Neural cell (in vitro differentiated cells): Measurements from ENCODE around the gene TMEM171. TPM values are rescaled to one million over a fixed set of nuclear protein-coding genes. Genes with fewer than 3 reads are reported as not detected.

ENCODE experiments used
- H2AFZ ChIP-seq: fragments of 200-600, 300-800 bp; sonication (generic), shearing (Covaris generic); 2 replicates; pipeline ENCODE4 v1.6.0; 2014; ENCODE audit warnings: low read depth, mild to moderate bottlenecking, antibody characterized with exemption, low read length, moderate library complexity
- H3F3A ChIP-seq: fragments of 200-600 bp; shearing (Covaris generic); 2 replicates; pipeline ENCODE4 v1.6.1; 2016; ENCODE audit warnings: mild to moderate bottlenecking, moderate library complexity, mixed read lengths, antibody characterized with exemption, low read length; ENCODE audit not compliant: insufficient read depth, poor library complexity, severe bottlenecking
- H3K27ac ChIP-seq: fragments of 200-600, 300-800 bp; sonication (generic), shearing (Covaris generic); 2 replicates; pipeline ENCODE4 v1.5.1; 2014; ENCODE audit warnings: mild to moderate bottlenecking, low read length, moderate library complexity
- H3K27me3 ChIP-seq: fragments of 300-800, 200-600 bp; sonication (generic), shearing (Covaris generic); 2 replicates; pipeline ENCODE4 v1.6.0; 2014; ENCODE audit warnings: mild to moderate bottlenecking, low read depth, low read length, moderate library complexity; ENCODE audit not compliant: insufficient read depth
- H3K36me3 ChIP-seq: fragments of 300-800, 200-600 bp; sonication (generic), shearing (Covaris generic); 2 replicates; pipeline ENCODE4 v1.5.1; 2014; ENCODE audit warnings: mild to moderate bottlenecking, antibody characterized with exemption, low read length, moderate library complexity; ENCODE audit not compliant: insufficient read depth
- H3K4me2 ChIP-seq: fragments of 300-800, 200-600 bp; sonication (generic), shearing (Covaris generic); 2 replicates; pipeline ENCODE4 v1.6.0; 2014; ENCODE audit warnings: mild to moderate bottlenecking, low read length
- H3K4me3 ChIP-seq: fragments of 300-800, 200-600 bp; sonication (generic), shearing (Covaris generic); 2 replicates; pipeline ENCODE4 v1.5.1; 2014; ENCODE audit warnings: mild to moderate bottlenecking, low read length, moderate library complexity
- H3K79me2 ChIP-seq: fragments of 200-600 bp; shearing (Covaris generic); replicated peaks from 2 replicates; pipeline ENCODE4 v1.6.0; 2014; ENCODE audit warnings: mild to moderate bottlenecking, low read length, moderate library complexity; ENCODE audit not compliant: insufficient read depth
- H3K9ac ChIP-seq: fragments of 300-800, 200-600 bp; sonication (generic), shearing (Covaris generic); 2 replicates; pipeline ENCODE4 v1.6.1; 2016; ENCODE audit warnings: mild to moderate bottlenecking, low read length, mixed read lengths
- H3K9me2 ChIP-seq: fragments of 200-600 bp; shearing (Covaris generic); 2 replicates; pipeline ENCODE4 v1.6.1; 2016; ENCODE audit warnings: mild to moderate bottlenecking, low read length, mixed read lengths; ENCODE audit not compliant: insufficient read depth
- H3K9me3 ChIP-seq: fragments of 200-600, 300-800 bp; sonication (generic), shearing (Covaris generic); 2 replicates; pipeline ENCODE4 v1.6.1; 2016; ENCODE audit warnings: mild to moderate bottlenecking, mixed run types, low read length, moderate library complexity, mixed read lengths
- H4K20me1 ChIP-seq: fragments of 200-600 bp; shearing (Covaris generic); 2 replicates; pipeline ENCODE4 v1.6.1; 2016; ENCODE audit warnings: mild to moderate bottlenecking, mixed run types; ENCODE audit not compliant: insufficient read depth
- EP300 ChIP-seq: fragments of 450-650 bp; conservative IDR thresholded peaks from 2 replicates; pipeline ENCODE4 v1.6.1; 2014; ENCODE audit warnings: antibody characterized with exemption, mild to moderate bottlenecking, moderate library complexity; ENCODE audit not compliant: poor library complexity, severe bottlenecking
- EZH2 ChIP-seq: fragments of 200-600, 300-800 bp; shearing (Covaris generic), sonication (generic); IDR thresholded peaks from 2 replicates; pipeline ENCODE4 v1.6.1; 2014; ENCODE audit warnings: antibody characterized with exemption, low read length, borderline replicate concordance, mild to moderate bottlenecking; ENCODE audit not compliant: insufficient read depth, poor library complexity, severe bottlenecking
- MXI1 ChIP-seq: fragments of 450-650 bp; conservative IDR thresholded peaks from 2 replicates; pipeline ENCODE4 v1.6.1; 2014; ENCODE audit warnings: antibody characterized with exemption, mild to moderate bottlenecking; ENCODE audit not compliant: poor library complexity, severe bottlenecking
- POLR2AphosphoS5 ChIP-seq: IDR thresholded peaks from 2 replicates; pipeline ENCODE4 v1.6.1; 2012
- RAD21 ChIP-seq: fragments of 450-650 bp; conservative IDR thresholded peaks from 2 replicates; pipeline ENCODE4 v1.6.1; 2014; ENCODE audit warnings: antibody characterized with exemption, mild to moderate bottlenecking, moderate library complexity
- SMC3 ChIP-seq: fragments of 450-650 bp; conservative IDR thresholded peaks from 2 replicates; pipeline ENCODE4 v1.6.1; 2014; ENCODE audit warnings: antibody characterized with exemption, mild to moderate bottlenecking, moderate library complexity; ENCODE audit not compliant: poor library complexity
- TAF1 ChIP-seq: IDR thresholded peaks from 2 replicates; pipeline ENCODE4 v1.6.1; 2012; ENCODE audit warnings: low read depth
- polyA plus RNA-seq: library from polyadenylated mRNA; depleted of rRNA; stranded (reverse); fragments of >200 nt; gene quantifications from 2 replicates; pipeline ENCODE4 v1.2.3, GENCODE V29; 2014
- TF ChIP-seq, protein P1 (sequence below): IDR thresholded peaks from 2 replicates; pipeline ENCODE4 v1.6.1; 2012; ENCODE audit warnings: borderline replicate concordance
- TF ChIP-seq, protein P2 (sequence below): fragments of 450-650 bp; IDR thresholded peaks from 2 replicates; pipeline ENCODE4 v1.5.1; 2014; ENCODE audit warnings: antibody characterized with exemption, mild to moderate bottlenecking, moderate library complexity; ENCODE audit not compliant: poor library complexity, severe bottlenecking

TMEM171 gene
- polyA plus RNA-seq, 1 donor from 2014 or later = not detected

DNA sequence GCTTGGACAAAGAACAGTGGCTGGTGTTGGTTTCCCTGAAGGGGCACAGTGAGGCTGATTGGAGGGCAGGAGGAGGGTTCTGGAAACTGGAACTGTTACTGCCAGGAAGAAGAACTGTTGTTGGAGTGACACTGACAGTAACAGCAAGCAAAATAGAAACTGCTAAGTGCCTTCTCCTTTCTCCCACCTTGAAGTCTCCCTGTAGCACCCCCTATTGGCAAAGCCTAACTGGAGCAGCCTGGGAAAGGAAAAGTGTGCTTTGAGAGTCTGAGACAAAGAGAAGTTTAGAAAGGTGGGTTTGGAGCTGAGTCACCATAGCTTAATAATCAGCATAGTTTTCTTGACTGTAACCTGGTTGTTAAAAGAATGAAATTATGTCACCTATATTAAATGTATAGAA lies 50.1 kb downstream of the TMEM171 start:
- H3K4me3 ChIP-seq = no peak overlapping the region
- H2AFZ ChIP-seq = no peak overlapping the region
- no peak overlapping the region for H3K27ac ChIP-seq
- TF ChIP-seq EP300 (no peak), SMC3 (no peak), TAF1 (no peak), RAD21 (no peak), EZH2 (no peak), POLR2AphosphoS5 (no peak), MXI1 (no peak)
- TF ChIP-seq, protein P1, sequence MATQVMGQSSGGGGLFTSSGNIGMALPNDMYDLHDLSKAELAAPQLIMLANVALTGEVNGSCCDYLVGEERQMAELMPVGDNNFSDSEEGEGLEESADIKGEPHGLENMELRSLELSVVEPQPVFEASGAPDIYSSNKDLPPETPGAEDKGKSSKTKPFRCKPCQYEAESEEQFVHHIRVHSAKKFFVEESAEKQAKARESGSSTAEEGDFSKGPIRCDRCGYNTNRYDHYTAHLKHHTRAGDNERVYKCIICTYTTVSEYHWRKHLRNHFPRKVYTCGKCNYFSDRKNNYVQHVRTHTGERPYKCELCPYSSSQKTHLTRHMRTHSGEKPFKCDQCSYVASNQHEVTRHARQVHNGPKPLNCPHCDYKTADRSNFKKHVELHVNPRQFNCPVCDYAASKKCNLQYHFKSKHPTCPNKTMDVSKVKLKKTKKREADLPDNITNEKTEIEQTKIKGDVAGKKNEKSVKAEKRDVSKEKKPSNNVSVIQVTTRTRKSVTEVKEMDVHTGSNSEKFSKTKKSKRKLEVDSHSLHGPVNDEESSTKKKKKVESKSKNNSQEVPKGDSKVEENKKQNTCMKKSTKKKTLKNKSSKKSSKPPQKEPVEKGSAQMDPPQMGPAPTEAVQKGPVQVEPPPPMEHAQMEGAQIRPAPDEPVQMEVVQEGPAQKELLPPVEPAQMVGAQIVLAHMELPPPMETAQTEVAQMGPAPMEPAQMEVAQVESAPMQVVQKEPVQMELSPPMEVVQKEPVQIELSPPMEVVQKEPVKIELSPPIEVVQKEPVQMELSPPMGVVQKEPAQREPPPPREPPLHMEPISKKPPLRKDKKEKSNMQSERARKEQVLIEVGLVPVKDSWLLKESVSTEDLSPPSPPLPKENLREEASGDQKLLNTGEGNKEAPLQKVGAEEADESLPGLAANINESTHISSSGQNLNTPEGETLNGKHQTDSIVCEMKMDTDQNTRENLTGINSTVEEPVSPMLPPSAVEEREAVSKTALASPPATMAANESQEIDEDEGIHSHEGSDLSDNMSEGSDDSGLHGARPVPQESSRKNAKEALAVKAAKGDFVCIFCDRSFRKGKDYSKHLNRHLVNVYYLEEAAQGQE = no peak
- TF ChIP-seq, protein P2, sequence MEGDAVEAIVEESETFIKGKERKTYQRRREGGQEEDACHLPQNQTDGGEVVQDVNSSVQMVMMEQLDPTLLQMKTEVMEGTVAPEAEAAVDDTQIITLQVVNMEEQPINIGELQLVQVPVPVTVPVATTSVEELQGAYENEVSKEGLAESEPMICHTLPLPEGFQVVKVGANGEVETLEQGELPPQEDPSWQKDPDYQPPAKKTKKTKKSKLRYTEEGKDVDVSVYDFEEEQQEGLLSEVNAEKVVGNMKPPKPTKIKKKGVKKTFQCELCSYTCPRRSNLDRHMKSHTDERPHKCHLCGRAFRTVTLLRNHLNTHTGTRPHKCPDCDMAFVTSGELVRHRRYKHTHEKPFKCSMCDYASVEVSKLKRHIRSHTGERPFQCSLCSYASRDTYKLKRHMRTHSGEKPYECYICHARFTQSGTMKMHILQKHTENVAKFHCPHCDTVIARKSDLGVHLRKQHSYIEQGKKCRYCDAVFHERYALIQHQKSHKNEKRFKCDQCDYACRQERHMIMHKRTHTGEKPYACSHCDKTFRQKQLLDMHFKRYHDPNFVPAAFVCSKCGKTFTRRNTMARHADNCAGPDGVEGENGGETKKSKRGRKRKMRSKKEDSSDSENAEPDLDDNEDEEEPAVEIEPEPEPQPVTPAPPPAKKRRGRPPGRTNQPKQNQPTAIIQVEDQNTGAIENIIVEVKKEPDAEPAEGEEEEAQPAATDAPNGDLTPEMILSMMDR = no peak
- no peaks in the 10 kb centered on the region for H3K79me2 ChIP-seq
- H3F3A ChIP-seq = no peaks in the 10 kb centered on the region
- no peaks in the 10 kb centered on the region for H3K27me3 ChIP-seq
- no peaks in the 10 kb centered on the region for H3K9me2 ChIP-seq
- no peaks in the 10 kb centered on the region for H3K36me3 ChIP-seq
- H3K9me3 ChIP-seq = no peaks in the 10 kb centered on the region
- no peak overlapping the region for H3K4me2 ChIP-seq
- H3K9ac ChIP-seq = no peak overlapping the region
- H4K20me1 ChIP-seq = no peaks in the 10 kb centered on the region

DNA sequence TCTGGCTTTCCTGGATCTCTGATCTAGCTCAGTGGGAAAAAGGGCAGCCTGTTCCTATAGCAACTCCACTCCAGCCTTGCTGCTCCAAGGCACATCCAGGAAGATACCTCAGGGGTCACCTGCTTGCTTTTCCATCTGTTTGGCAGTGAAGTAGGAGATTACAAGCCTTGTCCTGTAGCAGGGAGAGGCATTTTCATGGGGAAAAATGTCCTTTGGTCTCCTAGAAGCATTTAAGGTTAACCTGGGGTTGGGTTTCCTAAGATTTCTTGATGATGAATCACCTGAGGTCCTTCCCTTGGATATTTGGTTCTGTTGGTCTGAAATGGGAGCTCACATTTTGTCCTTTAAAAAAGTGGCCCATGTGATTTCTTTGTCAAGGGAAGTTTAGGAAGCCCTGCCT lies 51.1 kb downstream of the TMEM171 start:
- H3K4me2 ChIP-seq = no peak overlapping the region
- H2AFZ ChIP-seq = no peak overlapping the region
- H4K20me1 ChIP-seq = no peaks in the 10 kb centered on the region
- H3K4me3 ChIP-seq = no peak overlapping the region
- H3K27me3 ChIP-seq = no peaks in the 10 kb centered on the region
- H3K79me2 ChIP-seq = no peaks in the 10 kb centered on the region
- no peak overlapping the region for H3K9ac ChIP-seq
- H3K36me3 ChIP-seq = no peaks in the 10 kb centered on the region
- no peak for TF ChIP-seq MXI1
- TF ChIP-seq TAF1 = no peak
- no peak for TF ChIP-seq RAD21
- TF ChIP-seq POLR2AphosphoS5 = no peak
- TF ChIP-seq, protein P1 = no peak
- no peak for TF ChIP-seq EP300
- TF ChIP-seq SMC3 = no peak
- TF ChIP-seq, protein P2 = no peak
- no peak for TF ChIP-seq EZH2
- H3F3A ChIP-seq = no peaks in the 10 kb centered on the region
- H3K9me2 ChIP-seq = no peaks in the 10 kb centered on the region
- H3K27ac ChIP-seq = no peak overlapping the region
- no peaks in the 10 kb centered on the region for H3K9me3 ChIP-seq
